MM.1S (cell line): ENCODE measurements around the gene BCAT1.

ENCODE experiments used
- DNase-seq: peaks from one replicate; pipeline ENCODE4 v3.0.0-alpha.2; 2015
- H2AFZ ChIP-seq: fragments of 300-600 bp; sonication (generic); 2 replicates; pipeline ENCODE4 v1.6.0; 2016; ENCODE audit warnings: antibody characterized with exemption, low read length
- H3F3A ChIP-seq: fragments of 300-600 bp; sonication (generic); 2 replicates; pipeline ENCODE4 v1.6.1; 2016; ENCODE audit warnings: mild to moderate bottlenecking, antibody characterized with exemption, low read length, moderate library complexity, mixed read lengths; ENCODE audit not compliant: insufficient read depth
- H3K27ac ChIP-seq: fragments of 300-600 bp; sonication (generic); 2 replicates; pipeline ENCODE4 v1.5.1; 2016; ENCODE audit warnings: mild to moderate bottlenecking, low read length
- H3K27me3 ChIP-seq: fragments of 300-600 bp; sonication (generic); replicated peaks from 2 replicates; pipeline ENCODE4 v1.6.0; 2016; ENCODE audit warnings: low read length; ENCODE audit not compliant: insufficient read depth
- H3K36me3 ChIP-seq: fragments of 300-600 bp; sonication (generic); replicated peaks from 2 replicates; pipeline ENCODE4 v1.6.1; 2016; ENCODE audit warnings: mild to moderate bottlenecking, low read length, mixed read lengths; ENCODE audit not compliant: insufficient read depth
- H3K4me1 ChIP-seq: fragments of 300-600 bp; sonication (generic); 2 replicates; pipeline ENCODE4 v1.6.1; 2016; ENCODE audit warnings: low read length, mixed read lengths
- H3K4me2 ChIP-seq: fragments of 300-600 bp; sonication (generic); 2 replicates; pipeline ENCODE4 v1.6.0; 2016; ENCODE audit warnings: low read depth, low read length
- H3K4me3 ChIP-seq: fragments of 300-600 bp; sonication (generic); 2 replicates; pipeline ENCODE4 v1.5.1; 2016; ENCODE audit warnings: low read length, mixed read lengths
- H3K79me2 ChIP-seq: fragments of 300-600 bp; sonication (generic); 2 replicates; pipeline ENCODE4 v1.6.1; 2016; ENCODE audit warnings: mixed run types, low read length, mixed read lengths
- H3K9ac ChIP-seq: fragments of 300-600 bp; sonication (generic); 2 replicates; pipeline ENCODE4 v1.6.1; 2016; ENCODE audit warnings: low read length, mixed read lengths
- H3K9me2 ChIP-seq: fragments of 300-600 bp; sonication (generic); replicated peaks from 2 replicates; pipeline ENCODE4 v1.6.1; 2016; ENCODE audit warnings: mild to moderate bottlenecking, low read length, mixed read lengths; ENCODE audit not compliant: insufficient read depth
- H3K9me3 ChIP-seq: fragments of 300-600 bp; sonication (generic); replicated peaks from 2 replicates; pipeline ENCODE4 v1.6.1; 2016; ENCODE audit warnings: mild to moderate bottlenecking, low read length, mixed read lengths; ENCODE audit not compliant: insufficient read depth
- H4K20me1 ChIP-seq: fragments of 300-600 bp; sonication (generic); 2 replicates; pipeline ENCODE4 v1.6.1; 2016; ENCODE audit warnings: mild to moderate bottlenecking, low read length, moderate library complexity, mixed read lengths; ENCODE audit not compliant: insufficient read depth
- CTCF ChIP-seq: fragments of 300-600 bp; sonication (generic); IDR thresholded peaks from 2 replicates; pipeline ENCODE4 v1.5.1; 2016; ENCODE audit warnings: antibody characterized with exemption, low read length, mixed read lengths
- EZH2 ChIP-seq: fragments of 300-600 bp; sonication (generic); optimal IDR thresholded peaks from 2 replicates; pipeline ENCODE3; 2017; ENCODE audit warnings: low read depth, mild to moderate bottlenecking, antibody characterized with exemption, low read length, mixed read lengths
- EZH2phosphoT487 ChIP-seq: fragments of 300-600 bp; sonication (generic); IDR thresholded peaks from 2 replicates; pipeline ENCODE4 v1.6.1; 2018; ENCODE audit warnings: antibody characterized with exemption, low read length

BCAT1 gene

GRCh38 chr12:24979976-24980730 is 31.3 kb upstream of the BCAT1 start:
- Histone ChIP-seq H3K79me2 (no peaks in the 10 kb centered on the region), H3K36me3 (no peaks in the 10 kb centered on the region), H3K4me3 (no peak overlapping the region), H4K20me1 (no peaks in the 10 kb centered on the region), H2AFZ (no peak overlapping the region), H3K9ac (no peak overlapping the region), H3F3A (no peaks in the 10 kb centered on the region), H3K27me3 (no peaks in the 10 kb centered on the region), H3K4me1 (0 out of 2 replicates have a peak, but pooled peaks cover 4% of the 10 kb centered on the region), H3K9me2 (no peaks in the 10 kb centered on the region), H3K27ac (no peak overlapping the region), H3K4me2 (no peak overlapping the region), H3K9me3 (no peaks in the 10 kb centered on the region)
- DNase-seq, result no peak
- TF ChIP-seq EZH2, result no peak
- no peak for TF ChIP-seq CTCF
- TF ChIP-seq EZH2phosphoT487, result no peak

GRCh38 chr12:24979329-24979728 is 30.4 kb upstream of the BCAT1 start:
- TF ChIP-seq CTCF (no peak), EZH2 (no peak), EZH2phosphoT487 (no peak)
- H3K4me1 ChIP-seq, result 0 out of 2 replicates have a peak, but pooled peaks cover 4% of the 10 kb centered on the region
- H2AFZ ChIP-seq, result no peak overlapping the region
- no peak overlapping the region for H3K4me3 ChIP-seq
- no peaks in the 10 kb centered on the region for H3K9me2 ChIP-seq
- H3K9me3 ChIP-seq, result no peaks in the 10 kb centered on the region
- no peaks in the 10 kb centered on the region for H3F3A ChIP-seq
- no peak overlapping the region for H3K27ac ChIP-seq
- no peak for DNase-seq
- no peak overlapping the region for H3K4me2 ChIP-seq
- no peak overlapping the region for H3K9ac ChIP-seq
- H3K27me3 ChIP-seq, result no peaks in the 10 kb centered on the region
- H3K36me3 ChIP-seq, result no peaks in the 10 kb centered on the region
- no peaks in the 10 kb centered on the region for H4K20me1 ChIP-seq
- no peaks in the 10 kb centered on the region for H3K79me2 ChIP-seq

GRCh38 chr12:24977711-24978110 is 28.8 kb upstream of the BCAT1 start:
- no peak overlapping the region for H3K4me2 ChIP-seq
- TF ChIP-seq EZH2, result no peak
- no peak for TF ChIP-seq CTCF

More at GRCh38 chr12:24977711-24978110, 28.8 kb upstream of the BCAT1 start:
- no peak overlapping the region for H3K9ac ChIP-seq
- H3K79me2 ChIP-seq, result no peaks in the 10 kb centered on the region
- H2AFZ ChIP-seq, result no peak overlapping the region
- no peaks in the 10 kb centered on the region for H3K27me3 ChIP-seq
- no peaks in the 10 kb centered on the region for H3K9me3 ChIP-seq
- H3K9me2 ChIP-seq, result no peaks in the 10 kb centered on the region
- no peak for DNase-seq
- H4K20me1 ChIP-seq, result no peaks in the 10 kb centered on the region
- no peaks in the 10 kb centered on the region for H3F3A ChIP-seq
- no peak overlapping the region for H3K4me3 ChIP-seq
- no peaks in the 10 kb centered on the region for H3K36me3 ChIP-seq
- 0 out of 2 replicates have a peak, but pooled peaks cover 4% of the 10 kb centered on the region for H3K4me1 ChIP-seq
- no peak overlapping the region for H3K27ac ChIP-seq
